ENCODE data around the gene VWCE.

DNA sequence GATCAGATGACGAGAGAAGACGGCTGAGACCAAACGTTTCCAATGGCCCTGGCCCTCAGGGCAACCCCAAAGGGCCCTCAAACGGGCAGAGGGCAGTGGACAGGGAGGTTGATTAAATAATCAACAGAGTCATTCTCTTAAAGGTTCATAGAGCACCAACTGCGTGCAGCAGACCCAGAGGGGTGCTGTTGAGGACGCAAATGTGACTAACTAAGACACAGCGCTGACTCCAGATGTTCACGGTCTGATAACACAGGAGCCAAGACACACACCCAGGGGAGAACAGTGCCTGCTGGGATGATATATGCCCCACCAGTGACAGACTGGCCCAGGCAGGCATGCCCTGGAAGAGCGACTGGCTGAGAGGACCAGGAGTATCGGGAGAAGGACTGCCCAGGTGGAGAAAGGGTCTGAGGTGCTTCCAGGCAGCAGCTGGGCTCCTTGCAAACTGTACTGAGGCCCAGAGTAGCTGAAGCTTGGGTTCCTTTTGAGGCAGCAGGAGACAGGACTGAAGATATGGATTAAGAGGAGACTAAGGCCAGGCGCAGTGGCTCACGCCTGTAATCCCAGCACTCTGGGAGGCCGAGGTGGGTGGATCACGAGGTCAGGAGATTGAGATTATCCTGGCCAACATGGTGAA, 7.7 kb downstream of the VWCE start:
- TF ChIP-seq CTCF (IDR thresholded peaks at IDR 0.05) = no peak
- no peak for TF ChIP-seq POLR2A (IDR thresholded peaks at IDR 0.05)
